OCI-LY7 (cell line): ENCODE data around the gene CHRNA3.

Experiments
- CTCF ChIP-seq: fragments of 200-600 bp; sonication (generic); conservative IDR thresholded peaks from 2 replicates; pipeline ENCODE4 v1.5.1; 2014; ENCODE audit warnings: mild to moderate bottlenecking, antibody characterized with exemption, low read length, moderate library complexity, mixed read lengths
- EZH2phosphoT487 ChIP-seq: fragments of 200-600 bp; sonication (generic); IDR thresholded peaks from 2 replicates; pipeline ENCODE4 v1.6.1; 2018; ENCODE audit warnings: low read depth, borderline replicate concordance, mild to moderate bottlenecking, mixed run types, antibody characterized with exemption, low read length, moderate library complexity, mixed read lengths

GRCh38 chr15:78598348-78598747, 22.4 kb downstream of the CHRNA3 start:
- TF ChIP-seq CTCF = no peak
- TF ChIP-seq EZH2phosphoT487 = no peak
